Loucy (cell line): ENCODE results near the gene TMEM51.

ENCODE experiments used
- EZH2phosphoT487 ChIP-seq: fragments of 200-600 bp; IDR thresholded peaks from 2 replicates; pipeline ENCODE4 v1.6.1; 2018; ENCODE audit warnings: antibody characterized with exemption, mild to moderate bottlenecking, moderate library complexity, borderline replicate concordance
- TF ChIP-seq, protein P1 (sequence below): fragments of 200-600 bp; sonication (generic); conservative IDR thresholded peaks from 2 replicates; pipeline ENCODE4 v1.5.1; 2014; ENCODE audit warnings: mild to moderate bottlenecking, antibody characterized with exemption, low read length

DNA sequence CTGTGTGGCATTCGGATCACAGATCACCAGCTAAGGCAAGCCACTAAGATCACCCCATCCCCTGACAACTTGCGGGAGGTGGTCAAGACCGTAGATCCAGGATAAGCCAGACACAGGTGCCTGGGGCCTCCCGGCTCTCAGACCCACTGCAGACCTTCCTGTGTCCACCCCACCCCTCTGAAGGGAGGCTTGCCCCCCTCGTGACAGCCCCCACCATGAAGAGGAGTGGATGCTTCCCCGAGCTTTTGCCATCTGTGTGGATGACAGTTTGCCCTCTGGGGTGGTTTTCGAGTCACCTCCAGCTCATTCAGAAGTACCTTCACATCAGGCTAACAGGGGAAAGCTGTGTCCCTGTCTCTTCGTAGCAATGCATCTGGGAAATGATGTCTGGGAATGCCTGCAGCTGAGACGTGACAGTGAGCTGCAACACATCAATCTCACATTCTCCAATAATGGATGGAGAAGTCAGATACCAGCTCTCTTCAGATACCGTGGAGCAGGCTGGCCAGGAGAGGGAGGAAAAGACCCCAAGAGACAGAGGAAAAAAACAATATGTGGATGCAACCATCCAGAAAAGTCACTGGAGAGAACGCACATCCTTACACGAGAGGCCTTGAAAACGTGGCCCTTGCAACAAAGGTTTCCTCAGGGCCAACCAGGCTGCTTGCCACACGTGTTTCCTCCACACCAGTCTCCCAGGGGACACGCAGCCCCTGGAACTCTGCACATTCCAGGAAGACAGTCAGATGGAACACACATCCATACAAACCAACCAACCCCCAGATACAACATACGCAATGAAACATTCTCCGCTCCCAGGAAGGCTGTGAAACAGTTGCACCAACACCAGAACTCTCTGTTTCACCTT, 73.1 kb downstream of the TMEM51 start:
- TF ChIP-seq, protein P1, sequence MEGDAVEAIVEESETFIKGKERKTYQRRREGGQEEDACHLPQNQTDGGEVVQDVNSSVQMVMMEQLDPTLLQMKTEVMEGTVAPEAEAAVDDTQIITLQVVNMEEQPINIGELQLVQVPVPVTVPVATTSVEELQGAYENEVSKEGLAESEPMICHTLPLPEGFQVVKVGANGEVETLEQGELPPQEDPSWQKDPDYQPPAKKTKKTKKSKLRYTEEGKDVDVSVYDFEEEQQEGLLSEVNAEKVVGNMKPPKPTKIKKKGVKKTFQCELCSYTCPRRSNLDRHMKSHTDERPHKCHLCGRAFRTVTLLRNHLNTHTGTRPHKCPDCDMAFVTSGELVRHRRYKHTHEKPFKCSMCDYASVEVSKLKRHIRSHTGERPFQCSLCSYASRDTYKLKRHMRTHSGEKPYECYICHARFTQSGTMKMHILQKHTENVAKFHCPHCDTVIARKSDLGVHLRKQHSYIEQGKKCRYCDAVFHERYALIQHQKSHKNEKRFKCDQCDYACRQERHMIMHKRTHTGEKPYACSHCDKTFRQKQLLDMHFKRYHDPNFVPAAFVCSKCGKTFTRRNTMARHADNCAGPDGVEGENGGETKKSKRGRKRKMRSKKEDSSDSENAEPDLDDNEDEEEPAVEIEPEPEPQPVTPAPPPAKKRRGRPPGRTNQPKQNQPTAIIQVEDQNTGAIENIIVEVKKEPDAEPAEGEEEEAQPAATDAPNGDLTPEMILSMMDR = no peak
- TF ChIP-seq EZH2phosphoT487 = no peak
